Activated effector memory CD4-positive, alpha-beta T cell treated with anti-CD3 and anti-CD28 coated beads, Interleukin-2, amount 50 U/mL, for 16 hours (primary cell): ENCODE results near the gene OR4K5.
"Not testable (repeated sequence)": the region's sequence is repeated elsewhere in the genome, so short reads cannot be mapped to it uniquely, and the experiment has no call there.

Experiments
- DNase-seq: peaks from one replicate; pipeline ENCODE4 v3.0.0-alpha.2; 2020

The OR4K5 gene

GRCh38 chr14:19920021-19920657 lies at the start of gene OR4K5:
TSS of gene OR4K5 (plus strand) at chr14:19920607. CDS start at chr14:19920607, 0 bp downstream.
- no peak for DNase-seq

- DNase-seq: no peak
These were observed 47.2 kb upstream of the OR4K5 start for GRCh38 chr14:19873178-19873577.

- no peak for DNase-seq
These were observed 45.6 kb upstream of the OR4K5 start, which contains the start of gene OR4K2 for GRCh38 chr14:19874842-19875241. TSS of gene OR4K2 (plus strand) at chr14:19875142. CDS start at chr14:19876268, 1,126 bp downstream.

- DNase-seq: no peak
These were observed 42.3 kb upstream of the OR4K5 start for GRCh38 chr14:19878029-19878642.

GRCh38 chr14:19895282-19895681 lies 25.1 kb upstream of the OR4K5 start:
- DNase-seq: no peak

- no peak for DNase-seq
These were observed 19.4 kb upstream of the OR4K5 start for GRCh38 chr14:19900999-19901398.

- DNase-seq: no peak
These were observed 18.0 kb upstream of the OR4K5 start for GRCh38 chr14:19902409-19902808.

GRCh38 chr14:19906665-19907064 lies 13.7 kb upstream of the OR4K5 start:
- DNase-seq: no peak

- no peak for DNase-seq
These were observed 9.3 kb upstream of the OR4K5 start for GRCh38 chr14:19911114-19911513.

- no peak for DNase-seq
These were observed 3.2 kb upstream of the OR4K5 start for GRCh38 chr14:19917243-19917642.

GRCh38 chr14:19917955-19918518 lies 2.4 kb upstream of the OR4K5 start:
- no peak for DNase-seq

- no peak for DNase-seq
These were observed 1.7 kb upstream of the OR4K5 start for GRCh38 chr14:19918553-19919264.

GRCh38 chr14:19930617-19931016 lies 10.2 kb downstream of the OR4K5 start, which contains the start of gene OR4K1:
TSS of gene OR4K1 (plus strand) at chr14:19930917. CDS start at chr14:19935667, 4,750 bp downstream.
- no peak for DNase-seq

GRCh38 chr14:19941668-19942067 lies 21.3 kb downstream of the OR4K5 start:
- no peak for DNase-seq

- DNase-seq: no peak
These were observed 27.1 kb downstream of the OR4K5 start for GRCh38 chr14:19947413-19948090.

GRCh38 chr14:19949218-19949617 lies 28.8 kb downstream of the OR4K5 start:
- no peak for DNase-seq

GRCh38 chr14:19969735-19970134 lies 49.3 kb downstream of the OR4K5 start:
- not testable (repeated sequence) for DNase-seq
